Ishikawa (cell line): ENCODE measurements around the gene GPR32.

Experiments used
- CEBPB ChIP-seq: IDR thresholded peaks from 2 replicates; pipeline ENCODE4 v1.6.1; 2012
- CREB1 ChIP-seq: IDR thresholded peaks from 2 replicates; pipeline ENCODE4 v1.6.1; 2012; ENCODE audit warnings: low read depth
- EGR1 ChIP-seq: IDR thresholded peaks from 2 replicates; pipeline ENCODE4 v1.6.1; 2012
- EP300 ChIP-seq: IDR thresholded peaks from 2 replicates; pipeline ENCODE4 v1.6.1; 2012; ENCODE audit warnings: borderline replicate concordance
- FOXM1 ChIP-seq: IDR thresholded peaks from 2 replicates; pipeline ENCODE4 v1.6.1; 2012; ENCODE audit warnings: low read depth, borderline replicate concordance
- RAD21 ChIP-seq: IDR thresholded peaks from 2 replicates; pipeline ENCODE4 v1.6.1; 2012; ENCODE audit warnings: low read depth
- REST ChIP-seq: IDR thresholded peaks from 2 replicates; pipeline ENCODE4 v1.6.1; 2012; ENCODE audit warnings: low read depth, mild to moderate bottlenecking
- TAF1 ChIP-seq: IDR thresholded peaks from 2 replicates; pipeline ENCODE4 v1.6.1; 2012; ENCODE audit warnings: low read depth, mild to moderate bottlenecking
- TCF12 ChIP-seq: IDR thresholded peaks from 2 replicates; pipeline ENCODE4 v1.6.1; 2012; ENCODE audit warnings: low read depth
- TEAD4 ChIP-seq: IDR thresholded peaks from 2 replicates; pipeline ENCODE4 v1.6.1; 2012
- USF1 ChIP-seq: IDR thresholded peaks from 2 replicates; pipeline ENCODE4 v1.6.1; 2012
- YY1 ChIP-seq: IDR thresholded peaks from 2 replicates; pipeline ENCODE4 v1.6.1; 2012; ENCODE audit warnings: low read depth

GRCh38 chr19:50721441-50722137 lies 48.7 kb upstream of the GPR32 start:
- TF ChIP-seq FOXM1 (no peak), CEBPB (no peak), TEAD4 (no peak), TAF1 (no peak), YY1 (no peak), CREB1 (no peak), EP300 (no peak), RAD21 (no peak), USF1 (no peak), EGR1 (no peak), REST (no peak), TCF12 (no peak)
